Measurements from ENCODE around the gene MAPK1.
"Not testable (repeated sequence)": the region's sequence is repeated elsewhere in the genome, so short reads cannot be mapped to it uniquely, and the experiment has no call there.

MAPK1 gene

DNA sequence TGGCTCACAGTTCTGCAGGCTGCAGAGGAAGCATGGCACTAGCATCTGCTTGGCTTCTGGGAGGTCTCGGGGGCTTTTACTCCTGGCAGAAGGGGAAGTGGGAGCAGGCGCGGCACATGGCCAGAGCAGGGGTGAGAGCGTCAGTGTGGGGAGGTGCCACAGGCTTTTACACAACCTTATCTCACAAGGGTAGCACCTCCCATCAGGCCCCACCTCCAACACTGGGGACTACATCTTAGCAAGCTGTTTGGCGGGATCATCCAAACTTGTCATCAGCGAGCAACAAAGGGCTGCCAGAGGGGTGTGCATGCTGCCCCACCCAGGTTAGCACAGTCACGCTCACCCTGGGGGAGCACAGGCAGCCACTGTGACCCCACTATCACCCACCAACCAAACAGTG is 112.9 kb downstream of the MAPK1 start:
- Histone ChIP-seq H3K4me3 (ENCODE audit: low read length) (no peak overlapping the region), H3K27ac (ENCODE audit: low read length) (no peak overlapping the region), H3K36me3 (ENCODE audit: control insufficient read depth, low read depth, low read length) (no peaks in the 10 kb centered on the region), H3K9ac (ENCODE audit: low read length) (no peak overlapping the region), H3K27me3 (ENCODE audit: control insufficient read depth, insufficient read depth, low read length) (no peaks in the 10 kb centered on the region), H3K9me3 (ENCODE audit: control insufficient read depth, low read depth, low read length) (no peaks in the 10 kb centered on the region), H3K4me1 (ENCODE audit: control insufficient read depth, low read depth, low read length) (no peaks in the 10 kb centered on the region)

DNA sequence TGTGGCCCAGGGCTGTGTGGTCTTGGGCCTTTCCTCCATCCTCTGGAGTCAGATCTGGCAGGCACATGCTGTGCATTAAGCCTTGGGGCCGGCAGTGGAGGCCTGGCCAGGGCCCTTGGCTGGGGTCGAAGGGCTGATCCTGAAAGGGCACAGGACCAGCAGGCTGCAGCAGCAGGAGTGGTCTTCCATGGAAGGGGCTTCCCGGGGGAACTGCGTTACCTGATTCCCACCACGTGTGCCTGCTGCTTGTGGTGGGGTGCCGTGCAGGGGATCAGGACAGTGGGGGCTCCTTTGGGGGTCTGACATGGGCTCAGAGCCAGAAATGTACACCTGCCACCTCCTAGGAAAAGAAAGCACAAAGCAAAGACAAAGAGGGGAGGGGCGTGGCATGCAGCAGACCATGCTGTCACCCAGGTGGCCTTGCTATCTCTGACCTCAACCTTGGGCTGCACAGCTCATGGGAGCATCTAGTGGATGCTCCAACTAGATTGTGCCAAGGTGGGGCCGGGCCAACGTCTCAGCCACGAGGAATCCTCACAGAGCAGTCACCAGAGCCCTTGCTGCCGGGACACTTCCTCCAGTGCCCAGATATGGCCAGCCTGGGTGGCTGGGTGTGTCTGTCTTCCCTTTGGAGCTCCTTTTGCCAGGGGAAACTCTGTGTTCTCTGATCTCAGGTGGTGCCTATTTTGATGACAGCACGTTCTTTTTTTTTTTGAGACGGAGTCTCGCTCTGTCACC is 113.9 kb downstream of the MAPK1 start:
- H3K27ac ChIP-seq (ENCODE audit: low read length): no peak overlapping the region
- no peak overlapping the region for H3K9ac ChIP-seq (ENCODE audit: low read length)
- no peaks in the 10 kb centered on the region for H3K36me3 ChIP-seq (ENCODE audit: control insufficient read depth, low read depth, low read length)
- H3K27me3 ChIP-seq (ENCODE audit: control insufficient read depth, insufficient read depth, low read length): no peaks in the 10 kb centered on the region
- H3K4me3 ChIP-seq (ENCODE audit: low read length): no peak overlapping the region
- H3K4me1 ChIP-seq (ENCODE audit: control insufficient read depth, low read depth, low read length): no peaks in the 10 kb centered on the region
- H3K9me3 ChIP-seq (ENCODE audit: control insufficient read depth, low read depth, low read length): no peaks in the 10 kb centered on the region

- Histone ChIP-seq H3K4me1 (ENCODE audit: control insufficient read depth, low read depth, low read length) (no peaks in the 10 kb centered on the region), H3K27ac (ENCODE audit: low read length) (no peak overlapping the region), H3K27me3 (ENCODE audit: control insufficient read depth, insufficient read depth, low read length) (no peaks in the 10 kb centered on the region), H3K4me3 (ENCODE audit: low read length) (no peak overlapping the region), H3K36me3 (ENCODE audit: control insufficient read depth, low read depth, low read length) (no peaks in the 10 kb centered on the region), H3K9ac (ENCODE audit: low read length) (no peak overlapping the region), H3K9me3 (ENCODE audit: control insufficient read depth, low read depth, low read length) (no peaks in the 10 kb centered on the region)
These were observed 115.2 kb downstream of the MAPK1 start for GRCh38 chr22:21752276-21752675.

DNA sequence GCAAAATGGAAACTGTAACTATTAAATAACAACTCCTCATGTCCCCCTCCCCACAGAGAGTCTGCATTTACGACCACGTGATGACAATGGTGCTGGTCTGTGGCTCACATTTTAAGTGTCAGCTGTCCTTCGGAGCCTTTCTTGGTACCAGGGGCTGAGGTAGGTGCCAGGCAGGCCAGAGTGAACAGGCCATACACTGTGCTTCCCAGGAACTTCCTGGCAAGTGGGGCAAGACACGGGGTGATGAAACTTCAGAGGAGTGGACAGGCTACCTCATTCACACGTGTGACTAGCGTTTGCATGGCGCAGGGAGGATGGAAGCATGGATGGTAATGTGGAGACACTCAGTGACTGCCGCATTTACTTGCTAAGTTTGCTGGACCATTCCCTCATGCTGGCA is 121.5 kb downstream of the MAPK1 start:
- H3K9ac ChIP-seq (ENCODE audit: low read length): no peak overlapping the region

DNA sequence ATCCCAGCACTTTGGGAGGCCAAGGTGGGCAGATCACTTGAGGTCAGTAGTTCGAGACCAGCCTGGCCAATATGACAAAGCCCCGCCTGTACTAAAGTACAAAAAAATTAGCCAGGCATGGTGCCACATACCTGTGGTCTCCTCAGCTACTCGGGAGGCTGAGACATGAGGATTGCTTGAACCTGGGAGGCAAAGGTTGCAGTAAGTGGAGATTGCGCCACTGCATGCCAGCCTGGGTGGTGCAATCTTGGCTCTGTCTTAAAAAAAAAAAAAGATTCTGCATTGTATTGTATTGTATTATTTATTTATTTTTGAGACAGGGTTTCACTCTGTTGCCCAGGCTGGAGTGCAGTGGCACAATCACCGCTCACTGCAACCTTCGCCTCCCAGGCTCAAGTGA is 122.5 kb downstream of the MAPK1 start:
- not testable (repeated sequence) for H3K27me3 ChIP-seq (ENCODE audit: control insufficient read depth, insufficient read depth, low read length); H3K27ac ChIP-seq (ENCODE audit: low read length); H3K36me3 ChIP-seq (ENCODE audit: control insufficient read depth, low read depth, low read length); H3K9ac ChIP-seq (ENCODE audit: low read length); H3K4me3 ChIP-seq (ENCODE audit: low read length); H3K4me1 ChIP-seq (ENCODE audit: control insufficient read depth, low read depth, low read length); H3K9me3 ChIP-seq (ENCODE audit: control insufficient read depth, low read depth, low read length)

More for the DNA sequence above, 121.5 kb downstream of the MAPK1 start:
- no peaks in the 10 kb centered on the region for H3K4me1 ChIP-seq (ENCODE audit: control insufficient read depth, low read depth, low read length)
- no peaks in the 10 kb centered on the region for H3K27me3 ChIP-seq (ENCODE audit: control insufficient read depth, insufficient read depth, low read length)
- H3K36me3 ChIP-seq (ENCODE audit: control insufficient read depth, low read depth, low read length): no peaks in the 10 kb centered on the region
- no peaks in the 10 kb centered on the region for H3K9me3 ChIP-seq (ENCODE audit: control insufficient read depth, low read depth, low read length)
- no peak overlapping the region for H3K4me3 ChIP-seq (ENCODE audit: low read length)
- no peak overlapping the region for H3K27ac ChIP-seq (ENCODE audit: low read length)

GRCh38 chr22:21741790-21742189 is 125.7 kb downstream of the MAPK1 start:
- Histone ChIP-seq H3K4me1 (ENCODE audit: control insufficient read depth, low read depth, low read length) (no peaks in the 10 kb centered on the region), H3K36me3 (ENCODE audit: control insufficient read depth, low read depth, low read length) (no peaks in the 10 kb centered on the region), H3K9ac (ENCODE audit: low read length) (no peak overlapping the region), H3K27me3 (ENCODE audit: control insufficient read depth, insufficient read depth, low read length) (peaks cover 15% of the 10 kb centered on the region), H3K9me3 (ENCODE audit: control insufficient read depth, low read depth, low read length) (no peaks in the 10 kb centered on the region), H3K27ac (ENCODE audit: low read length) (no peak overlapping the region), H3K4me3 (ENCODE audit: low read length) (no peak overlapping the region)

DNA sequence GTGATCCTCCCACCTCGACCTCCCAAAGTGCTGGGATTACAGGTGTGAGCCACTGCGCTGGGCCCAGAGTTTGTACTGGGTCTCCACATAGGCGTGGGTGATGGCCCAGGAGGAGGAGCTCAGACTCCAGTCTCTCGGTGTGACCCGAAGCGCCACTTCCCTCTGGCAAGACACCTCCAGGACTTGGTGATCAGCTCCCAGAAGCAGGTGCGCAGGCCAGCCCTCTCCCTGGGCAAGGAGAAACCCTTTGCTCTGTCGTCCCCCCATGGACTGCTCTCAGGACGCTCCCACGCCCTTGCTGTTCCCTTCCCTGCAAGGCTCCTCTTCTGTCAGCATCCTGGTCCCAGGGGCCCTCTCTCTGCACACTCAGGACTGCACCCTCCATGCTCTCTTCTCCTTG is 126.4 kb downstream of the MAPK1 start:
- no peak overlapping the region for H3K4me3 ChIP-seq (ENCODE audit: low read length)
- H3K27ac ChIP-seq (ENCODE audit: low read length): no peak overlapping the region
- H3K9ac ChIP-seq (ENCODE audit: low read length): no peak overlapping the region
- H3K9me3 ChIP-seq (ENCODE audit: control insufficient read depth, low read depth, low read length): no peaks in the 10 kb centered on the region
- H3K36me3 ChIP-seq (ENCODE audit: control insufficient read depth, low read depth, low read length): no peaks in the 10 kb centered on the region
- peaks cover 21% of the 10 kb centered on the region for H3K27me3 ChIP-seq (ENCODE audit: control insufficient read depth, insufficient read depth, low read length)
- no peaks in the 10 kb centered on the region for H3K4me1 ChIP-seq (ENCODE audit: control insufficient read depth, low read depth, low read length)

DNA sequence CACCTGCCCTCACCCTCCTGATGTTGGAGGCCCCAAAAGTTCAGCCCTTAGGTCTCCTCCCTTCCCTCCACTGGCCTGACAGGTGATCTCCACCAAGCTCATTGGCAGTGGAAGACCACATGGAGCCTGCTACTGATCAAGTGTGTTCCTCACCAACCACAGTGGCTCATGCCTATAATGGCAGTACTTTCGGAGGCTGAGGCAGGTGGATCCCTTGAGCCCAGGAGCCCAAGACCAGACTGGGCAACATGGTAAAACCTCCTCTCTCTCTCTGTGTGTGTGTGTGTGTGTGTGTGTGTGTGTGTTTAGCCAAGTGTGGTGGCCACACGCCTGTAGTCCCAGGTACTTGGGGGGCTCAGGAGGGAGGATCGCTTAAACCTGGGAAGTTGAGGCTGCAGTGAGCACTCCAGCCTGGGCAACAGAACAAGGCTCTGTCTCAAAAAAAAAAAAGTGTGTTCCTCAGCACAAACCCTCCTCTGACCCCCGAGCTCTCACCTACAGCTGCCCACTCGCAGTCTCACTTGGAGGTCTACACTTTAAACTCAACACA is 127.5 kb downstream of the MAPK1 start:
- no peak overlapping the region for H3K9ac ChIP-seq (ENCODE audit: low read length)

DNA sequence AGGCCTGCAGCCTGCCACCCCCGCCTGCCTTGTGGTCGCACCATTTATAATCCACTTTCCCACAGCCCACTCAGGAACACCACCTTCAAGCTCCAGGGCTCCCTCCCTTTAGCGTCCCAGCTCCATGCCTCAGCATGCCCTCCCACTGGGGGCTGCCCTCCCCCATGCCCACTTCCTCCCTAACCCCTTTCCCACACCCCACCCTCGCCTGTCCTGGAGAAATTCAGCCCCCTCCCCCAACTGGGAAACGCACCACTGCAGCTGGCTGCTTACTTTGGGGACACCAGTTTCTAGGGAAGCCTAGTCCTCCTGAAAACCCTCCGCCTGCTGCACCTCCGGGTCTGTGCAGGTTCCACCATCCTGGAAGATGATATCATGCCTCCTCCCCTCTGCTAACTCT is 128.5 kb downstream of the MAPK1 start:
- no peaks in the 10 kb centered on the region for H3K9me3 ChIP-seq (ENCODE audit: control insufficient read depth, low read depth, low read length)
- H3K4me3 ChIP-seq (ENCODE audit: low read length): no peak overlapping the region
- peaks cover 31% of the 10 kb centered on the region for H3K27me3 ChIP-seq (ENCODE audit: control insufficient read depth, insufficient read depth, low read length)
- H3K36me3 ChIP-seq (ENCODE audit: control insufficient read depth, low read depth, low read length): no peaks in the 10 kb centered on the region
- no peak overlapping the region for H3K27ac ChIP-seq (ENCODE audit: low read length)
- peaks cover 4% of the 10 kb centered on the region for H3K4me1 ChIP-seq (ENCODE audit: control insufficient read depth, low read depth, low read length)
- H3K9ac ChIP-seq (ENCODE audit: low read length): no peak overlapping the region

More for the DNA sequence above, 127.5 kb downstream of the MAPK1 start:
- Histone ChIP-seq H3K4me3 (ENCODE audit: low read length) (no peak overlapping the region), H3K9me3 (ENCODE audit: control insufficient read depth, low read depth, low read length) (no peaks in the 10 kb centered on the region), H3K4me1 (ENCODE audit: control insufficient read depth, low read depth, low read length) (peaks cover under 1% of the 10 kb centered on the region), H3K36me3 (ENCODE audit: control insufficient read depth, low read depth, low read length) (no peaks in the 10 kb centered on the region), H3K27me3 (ENCODE audit: control insufficient read depth, insufficient read depth, low read length) (peaks cover 22% of the 10 kb centered on the region), H3K27ac (ENCODE audit: low read length) (no peak overlapping the region)

DNA sequence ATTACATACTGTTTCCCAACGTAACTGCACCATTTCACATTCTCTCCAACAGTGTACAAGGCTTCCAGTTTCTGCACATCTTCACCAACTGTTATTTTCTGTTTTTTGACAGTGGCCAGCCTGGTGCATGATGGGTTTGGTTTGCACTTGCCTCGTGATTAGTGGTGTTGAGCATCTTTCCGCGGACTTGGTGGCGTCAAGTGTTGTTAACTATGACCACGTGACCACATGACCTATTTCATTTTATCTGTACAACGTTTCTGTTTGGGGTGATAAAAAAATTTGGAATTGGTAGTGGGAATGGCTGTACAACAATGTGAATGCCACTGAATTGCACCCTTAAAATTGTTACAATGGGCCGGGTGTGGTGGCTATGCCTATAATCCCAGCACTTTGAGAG is 129.4 kb downstream of the MAPK1 start:
- Histone ChIP-seq H3K9me3 (ENCODE audit: control insufficient read depth, low read depth, low read length) (no peaks in the 10 kb centered on the region), H3K36me3 (ENCODE audit: control insufficient read depth, low read depth, low read length) (no peaks in the 10 kb centered on the region), H3K4me3 (ENCODE audit: low read length) (no peak overlapping the region), H3K27ac (ENCODE audit: low read length) (no peak overlapping the region), H3K27me3 (ENCODE audit: control insufficient read depth, insufficient read depth, low read length) (peaks cover 35% of the 10 kb centered on the region), H3K9ac (ENCODE audit: low read length) (no peak overlapping the region), H3K4me1 (ENCODE audit: control insufficient read depth, low read depth, low read length) (peaks cover 4% of the 10 kb centered on the region)

DNA sequence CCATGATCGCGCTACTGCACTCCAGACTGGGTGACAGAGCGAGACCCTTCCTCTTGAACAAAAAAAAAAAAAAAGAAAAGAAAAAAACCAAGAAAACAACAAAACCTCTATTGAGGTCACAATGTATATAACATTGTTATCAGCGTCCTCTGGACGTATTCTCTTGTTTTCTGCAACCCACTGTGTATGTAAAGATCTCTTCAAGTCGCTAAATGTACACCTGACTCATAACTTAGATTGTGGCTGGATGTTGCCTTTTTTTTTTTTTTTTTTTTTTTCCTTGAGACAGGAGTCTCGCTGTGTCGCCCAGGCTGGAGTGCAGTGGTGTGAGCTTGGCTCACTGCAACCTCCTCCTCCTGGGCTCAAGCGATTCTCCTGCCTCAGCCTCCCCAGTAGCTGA is 130.5 kb downstream of the MAPK1 start:
- Histone ChIP-seq H3K36me3 (ENCODE audit: control insufficient read depth, low read depth, low read length) (no peaks in the 10 kb centered on the region), H3K9me3 (ENCODE audit: control insufficient read depth, low read depth, low read length) (no peaks in the 10 kb centered on the region), H3K4me3 (ENCODE audit: low read length) (no peak overlapping the region), H3K27ac (ENCODE audit: low read length) (no peak overlapping the region), H3K4me1 (ENCODE audit: control insufficient read depth, low read depth, low read length) (peaks cover 4% of the 10 kb centered on the region), H3K27me3 (ENCODE audit: control insufficient read depth, insufficient read depth, low read length) (peaks cover 35% of the 10 kb centered on the region), H3K9ac (ENCODE audit: low read length) (no peak overlapping the region)

DNA sequence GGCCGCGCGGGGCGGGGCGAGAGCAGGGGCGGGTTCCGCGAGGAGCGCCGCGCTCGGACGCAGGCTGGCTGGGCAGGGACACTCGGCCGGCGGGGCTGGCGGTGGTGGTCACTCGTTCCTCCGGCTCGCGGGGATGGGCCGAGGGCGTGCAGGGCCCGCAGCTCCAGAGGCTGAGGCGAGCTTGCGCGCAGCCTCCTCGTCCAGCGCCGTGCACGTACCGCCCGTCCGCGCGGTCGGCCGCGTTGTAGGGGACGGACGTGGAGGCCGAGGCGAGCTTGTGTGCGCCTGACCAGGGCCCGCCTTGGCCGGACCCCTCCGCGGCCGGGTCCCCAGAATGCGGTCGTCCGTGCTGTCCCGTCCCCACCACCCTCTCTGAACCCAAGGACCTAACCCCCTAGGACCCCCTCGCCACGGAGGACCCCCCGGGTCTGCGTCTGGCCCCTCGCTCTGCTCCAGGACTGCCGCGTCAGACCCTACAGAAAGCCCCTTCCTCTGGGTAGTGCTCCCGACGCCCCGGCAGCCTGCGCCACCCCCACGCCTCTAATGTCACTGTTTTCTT is 131.3 kb downstream of the MAPK1 start:
- Histone ChIP-seq H3K9ac (ENCODE audit: low read length) (no peak overlapping the region), H3K4me3 (ENCODE audit: low read length) (peak overlapping the region; percentile 57), H3K27ac (ENCODE audit: low read length) (no peak overlapping the region), H3K36me3 (ENCODE audit: control insufficient read depth, low read depth, low read length) (no peaks in the 10 kb centered on the region), H3K27me3 (ENCODE audit: control insufficient read depth, insufficient read depth, low read length) (peaks cover 35% of the 10 kb centered on the region), H3K9me3 (ENCODE audit: control insufficient read depth, low read depth, low read length) (no peaks in the 10 kb centered on the region), H3K4me1 (ENCODE audit: control insufficient read depth, low read depth, low read length) (peaks cover 4% of the 10 kb centered on the region)
